Measurements from ENCODE around the gene UNC93B1.
"Not testable (repeated sequence)": the region's sequence is repeated elsewhere in the genome, so short reads cannot be mapped to it uniquely, and the experiment has no call there.

- TF ChIP-seq CTCF (conservative IDR thresholded peaks at IDR 0.05; ENCODE audit: low read length); EZH2phosphoT487 (IDR thresholded peaks at IDR 0.05; ENCODE audit: borderline replicate concordance): not testable (repeated sequence)
Measured at GRCh38 chr11:67991347-67992121, 12.4 kb downstream of the UNC93B1 start.

All from Loucy (cell line).